Renal pelvis (tissue), 4 donors: Measurements from ENCODE around the gene KCNN3. TPM values are rescaled to one million over a fixed set of nuclear protein-coding genes. Genes with fewer than 3 reads are reported as not detected.

Experiments used
- DNase-seq: peaks from one replicate; pipeline ENCODE4 v3.0.0-alpha.2; 2013
- polyA plus RNA-seq, 3 donors: library from polyadenylated mRNA; unstranded; fragments of 120-200 nt; gene quantifications; one replicate each; pipeline ENCODE4 v1.2.1, GENCODE V29; 2013; ENCODE audit not compliant: insufficient read length in 3 of 3

KCNN3 gene
- polyA plus RNA-seq, 3 donors = 2.2 to 2.6 (median 2.3) TPM

DNA sequence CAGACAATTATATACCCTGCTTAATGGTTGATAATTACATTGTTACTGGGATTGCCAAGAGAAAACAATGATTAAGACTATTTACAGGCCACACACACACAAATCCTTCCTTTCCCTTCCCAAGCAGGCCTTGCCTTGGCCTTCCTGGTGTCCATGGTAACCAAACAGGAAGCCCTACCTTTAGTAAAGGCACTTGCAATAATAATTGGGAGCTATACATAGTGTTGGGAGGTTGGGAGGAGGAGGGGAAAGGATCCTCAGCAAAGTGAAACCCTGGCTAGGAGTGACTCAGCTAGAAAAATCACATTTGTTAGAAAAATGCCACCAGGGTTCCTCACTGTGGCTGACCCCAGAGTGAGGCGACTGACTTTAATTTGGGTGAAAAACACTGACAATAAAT lies 139.8 kb downstream of the KCNN3 start:
- DNase-seq = no peak

DNA sequence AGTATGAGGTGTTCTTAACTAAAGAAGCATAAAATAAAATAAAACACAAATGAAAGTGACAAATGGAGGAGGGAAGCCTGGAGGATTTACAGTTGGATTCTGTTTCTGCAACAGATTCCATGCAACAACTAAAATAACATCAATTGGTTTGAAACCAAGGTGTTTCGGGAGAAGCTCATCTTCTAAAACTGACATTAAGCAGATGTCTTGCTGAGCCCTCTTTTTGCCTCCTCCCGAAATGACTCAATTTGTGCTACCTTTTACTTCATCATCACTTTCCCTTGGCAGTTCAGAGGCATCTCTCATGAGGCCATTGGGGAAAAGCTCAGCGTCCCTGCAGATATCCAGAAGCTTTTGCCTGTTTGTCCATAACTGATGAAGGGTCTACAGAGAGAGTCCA lies 140.5 kb downstream of the KCNN3 start:
- no peak for DNase-seq

DNA sequence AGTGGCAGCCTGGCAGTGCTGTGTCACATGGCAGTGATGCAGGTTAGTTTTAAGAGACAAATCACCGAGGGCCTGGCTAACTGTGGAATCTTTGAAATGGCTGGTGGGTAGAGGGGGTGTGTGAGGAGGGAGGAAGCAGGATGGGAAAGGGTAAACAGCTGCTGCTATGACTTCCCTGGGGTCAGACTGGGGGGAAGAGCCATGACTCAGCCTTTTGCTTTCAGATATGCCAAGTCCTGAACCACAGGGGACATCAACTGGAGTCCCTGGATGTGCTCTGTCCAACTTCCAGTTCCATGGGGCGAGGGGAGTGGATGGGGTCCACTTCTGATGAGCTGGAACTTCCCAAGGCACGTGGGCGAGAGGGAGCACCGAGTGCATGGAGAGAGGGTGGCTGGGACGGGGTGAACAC lies 141.0 kb downstream of the KCNN3 start:
- DNase-seq = no peak

DNA sequence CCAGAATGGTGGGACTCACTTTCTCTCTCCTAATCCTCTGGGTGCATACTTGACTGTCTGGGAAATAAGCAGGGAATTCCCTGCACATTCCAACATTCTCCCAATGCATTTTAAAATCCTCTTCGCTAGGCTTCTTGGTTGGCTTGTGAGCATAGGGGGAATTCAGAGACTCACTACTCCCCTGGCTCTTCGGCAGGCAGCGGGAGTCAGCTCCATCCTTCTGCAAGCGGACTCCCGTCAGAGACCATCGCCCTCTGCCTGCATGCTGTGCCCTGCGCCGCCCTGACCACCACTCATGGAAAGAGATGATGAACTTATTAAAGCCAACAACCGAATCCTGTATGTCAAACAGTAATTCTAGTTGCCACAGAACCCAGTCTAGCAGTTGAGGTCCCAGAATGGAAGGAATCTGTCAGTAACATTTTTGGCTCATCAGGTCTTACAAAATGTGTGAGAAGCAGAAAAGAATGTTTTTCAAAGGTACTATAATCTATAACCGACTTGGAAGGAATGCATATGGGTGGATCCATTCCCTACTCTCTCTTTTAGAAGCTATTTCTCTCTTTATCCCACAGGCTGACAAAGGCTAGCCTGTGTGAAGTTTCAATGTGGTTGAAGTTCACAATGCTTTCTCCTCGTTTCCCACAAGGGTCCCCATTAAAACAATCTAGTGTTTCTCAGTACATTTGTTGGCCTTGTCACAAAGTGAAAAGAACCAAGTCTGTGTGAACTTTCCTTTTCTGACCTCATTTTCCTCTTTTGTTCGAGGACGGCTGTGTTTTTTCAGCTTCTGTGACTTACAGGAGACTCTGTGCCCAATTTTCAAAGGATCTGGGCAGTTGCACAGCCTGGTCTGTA lies 143.0 kb downstream of the KCNN3 start:
- DNase-seq = no peak

DNA sequence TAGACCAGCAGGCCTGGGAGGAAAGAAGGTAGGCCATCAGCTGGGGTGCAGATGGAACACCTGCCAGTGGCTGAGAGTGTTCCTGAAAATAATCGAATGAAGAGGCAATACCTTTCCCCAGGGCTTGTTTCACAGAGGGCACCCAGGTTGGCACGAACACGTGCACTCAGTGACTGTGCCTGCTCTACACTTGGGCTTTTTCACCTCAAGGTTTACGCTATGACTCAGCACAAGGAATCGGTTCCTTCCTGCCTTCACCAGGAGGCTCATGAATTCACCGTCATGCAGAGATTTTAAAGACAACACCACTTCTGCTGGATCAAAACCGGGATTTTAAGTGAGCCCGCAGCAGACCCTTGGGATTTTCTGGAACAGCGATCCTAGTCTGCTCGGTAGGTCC lies 143.6 kb downstream of the KCNN3 start:
- DNase-seq = no peak

DNA sequence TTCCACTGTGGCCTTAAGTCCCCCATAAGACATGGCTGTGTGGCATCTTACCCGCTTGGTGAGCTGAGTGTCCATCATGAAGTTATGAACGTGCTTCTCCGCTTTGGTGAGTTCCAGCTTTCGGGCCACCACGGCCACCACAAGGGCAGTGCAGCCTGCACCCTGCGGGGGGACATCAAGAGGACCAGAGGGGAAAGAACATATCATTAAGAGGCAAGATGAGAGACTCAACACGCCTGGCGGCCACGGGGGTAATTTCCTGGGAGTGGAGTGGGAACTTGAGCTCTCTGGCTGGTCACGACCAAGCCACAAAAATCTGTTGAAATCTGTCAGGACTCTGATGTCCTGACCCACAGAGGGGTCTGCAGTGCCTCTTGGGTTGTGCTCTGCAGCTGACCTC lies 144.2 kb downstream of the KCNN3 start:
- no peak for DNase-seq

DNA sequence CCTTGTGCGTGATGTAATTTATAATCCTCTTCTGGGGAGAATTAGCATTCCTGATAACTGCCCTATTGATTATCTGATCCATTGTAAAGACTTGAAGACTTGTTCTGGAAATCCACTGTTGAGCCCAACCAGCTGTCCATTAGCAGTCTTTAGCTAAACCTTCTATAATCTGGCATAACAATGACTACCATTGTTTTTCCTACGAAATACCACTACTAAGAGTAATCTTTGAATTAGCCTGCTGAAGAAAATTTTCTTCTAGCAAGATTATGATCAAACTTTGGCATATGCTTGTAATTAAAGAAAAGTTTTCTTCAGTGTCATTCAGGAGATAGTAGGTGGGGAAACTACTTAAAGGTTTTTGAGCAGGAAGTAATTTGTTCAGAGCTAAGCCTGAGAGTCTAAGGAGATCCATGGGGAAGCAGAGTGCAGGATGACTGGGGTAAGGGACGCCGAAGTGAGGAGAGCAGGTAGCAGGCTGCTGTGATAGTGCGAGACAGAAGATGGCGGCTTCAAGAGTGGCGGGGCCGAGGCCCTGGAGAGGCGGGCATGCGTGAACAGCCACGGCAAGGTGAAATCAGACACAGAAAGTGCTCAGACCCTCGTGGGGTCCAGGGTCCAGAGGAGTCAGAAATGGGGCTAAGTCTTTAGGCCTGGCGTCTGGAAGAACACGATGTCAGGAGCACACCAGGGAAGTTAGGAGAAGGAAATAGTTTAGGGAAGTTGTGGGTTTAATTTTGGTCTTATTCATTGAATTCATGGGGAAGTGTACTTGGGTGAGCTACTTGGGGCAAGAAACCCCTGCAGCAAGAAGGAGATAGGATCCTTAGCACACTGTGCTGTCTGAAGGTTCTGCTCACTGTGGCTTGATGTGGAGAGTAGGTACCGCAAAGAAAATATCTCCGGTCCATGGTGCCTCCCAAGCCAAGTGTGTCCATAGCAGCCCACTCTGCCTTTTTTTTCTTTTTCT lies 149.5 kb downstream of the KCNN3 start:
- DNase-seq = no peak

DNA sequence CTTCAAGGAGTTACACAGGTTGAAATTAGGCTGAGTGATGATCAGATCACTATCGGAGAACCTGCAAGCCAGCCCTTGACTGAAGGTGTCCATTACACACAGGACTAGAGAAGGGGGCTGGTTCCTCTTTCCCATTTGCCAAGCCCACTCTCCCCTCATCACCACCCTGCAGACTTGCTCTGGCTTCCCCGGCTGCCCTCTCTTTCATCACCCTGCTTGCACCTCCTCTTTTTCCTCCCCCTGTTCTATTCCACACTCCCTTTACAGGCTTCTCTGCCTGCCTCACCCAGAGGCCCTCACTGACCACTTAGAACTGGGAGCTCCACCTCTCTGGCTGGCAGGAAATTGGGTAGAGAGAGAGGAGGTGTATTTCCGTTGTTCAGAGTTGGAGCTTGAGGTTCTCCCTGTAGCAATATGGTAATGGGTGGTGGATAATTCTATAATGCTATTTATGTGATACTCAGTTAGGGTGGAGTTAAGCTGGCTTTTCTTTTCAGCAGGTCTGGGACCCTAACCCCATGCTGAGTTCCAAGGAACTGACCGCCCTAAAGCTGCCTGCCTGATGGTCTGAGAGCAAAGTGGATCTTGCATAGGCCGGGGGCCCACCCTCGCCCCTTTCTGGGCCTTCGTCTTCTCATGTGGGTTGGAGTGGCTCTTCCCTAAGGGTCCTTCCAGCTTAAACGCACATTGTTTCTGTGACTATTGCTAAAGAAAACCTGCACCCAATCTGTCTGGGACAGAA lies 150.3 kb downstream of the KCNN3 start:
- DNase-seq = no peak

DNA sequence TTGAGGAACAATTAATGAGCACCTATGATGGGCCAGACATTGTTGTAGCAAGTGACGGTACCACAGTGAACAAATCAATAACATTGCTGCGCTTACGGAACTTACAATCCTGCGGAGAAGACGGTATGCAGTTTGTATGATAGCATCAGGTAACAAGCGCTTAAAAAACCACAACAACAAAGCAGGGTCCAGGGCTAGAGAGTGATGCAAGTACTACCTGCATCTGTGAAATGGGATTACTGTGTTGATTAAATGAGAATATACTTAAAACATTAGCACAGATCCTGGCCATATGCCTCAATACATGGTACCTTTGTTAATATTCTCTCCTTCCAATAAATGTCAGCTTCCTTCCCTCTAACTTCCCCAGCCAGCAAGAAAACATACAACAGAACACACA lies 151.5 kb downstream of the KCNN3 start:
- no peak for DNase-seq

DNA sequence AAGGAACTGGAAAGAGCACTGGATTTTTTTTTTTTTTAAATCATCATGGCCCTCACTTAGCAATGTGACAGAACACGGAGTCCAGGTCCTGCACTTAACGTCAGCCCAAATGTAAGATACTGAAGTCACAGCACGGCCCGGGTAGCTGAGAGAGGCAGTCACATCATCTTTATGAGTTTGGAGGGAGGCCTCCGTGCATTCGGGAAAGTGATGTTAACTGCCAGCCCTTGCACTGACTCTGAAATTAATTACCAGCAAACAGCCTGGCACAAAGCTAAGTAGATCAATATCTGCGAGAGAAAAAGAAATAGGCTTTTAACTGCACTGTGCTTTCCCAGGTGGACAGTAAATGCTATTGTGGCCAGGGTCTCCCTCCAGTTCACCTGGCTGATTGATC lies 152.6 kb downstream of the KCNN3 start:
- no peak for DNase-seq

DNA sequence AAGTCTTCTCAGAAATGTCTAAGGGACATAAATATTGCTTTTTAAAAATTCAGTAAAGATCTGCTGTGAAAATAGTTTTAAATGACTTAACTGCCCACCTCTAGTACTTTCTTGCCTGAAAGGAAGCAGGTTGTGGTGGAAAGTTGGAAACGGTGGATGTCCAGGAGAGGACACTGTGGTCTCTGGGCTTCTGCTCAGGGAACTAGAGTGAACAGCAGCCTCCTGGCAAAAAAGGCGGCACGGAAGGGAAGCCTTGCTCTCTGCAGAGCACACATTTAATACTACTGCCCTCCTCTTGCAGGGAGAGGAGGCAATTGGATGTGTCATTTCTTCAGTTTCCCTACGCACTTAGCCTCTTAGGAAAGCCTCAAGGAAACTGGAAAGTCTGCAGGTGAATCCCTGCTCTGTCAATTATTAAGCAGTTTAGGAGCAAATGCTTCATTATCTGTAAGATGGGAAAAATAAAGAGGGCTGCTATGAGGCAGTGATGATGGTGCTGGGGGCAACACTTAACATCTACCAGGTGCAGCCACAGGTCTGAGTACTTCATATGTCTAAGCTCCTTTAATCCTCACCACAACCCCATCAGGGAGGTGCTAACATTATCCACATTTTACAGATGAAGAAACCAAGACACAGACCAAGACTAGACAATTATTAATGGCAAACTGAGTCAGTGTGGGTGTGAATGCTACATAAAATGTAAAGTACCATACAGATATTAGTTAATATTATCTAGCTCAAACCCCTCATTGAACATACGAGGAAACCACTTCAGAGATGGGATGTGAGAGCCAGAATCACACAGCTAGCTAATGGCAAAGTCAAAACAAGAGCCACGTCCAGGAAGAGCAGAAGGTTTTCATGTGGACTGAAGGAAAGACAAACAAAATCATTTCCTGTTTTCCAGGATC lies 153.2 kb downstream of the KCNN3 start:
- no peak for DNase-seq

DNA sequence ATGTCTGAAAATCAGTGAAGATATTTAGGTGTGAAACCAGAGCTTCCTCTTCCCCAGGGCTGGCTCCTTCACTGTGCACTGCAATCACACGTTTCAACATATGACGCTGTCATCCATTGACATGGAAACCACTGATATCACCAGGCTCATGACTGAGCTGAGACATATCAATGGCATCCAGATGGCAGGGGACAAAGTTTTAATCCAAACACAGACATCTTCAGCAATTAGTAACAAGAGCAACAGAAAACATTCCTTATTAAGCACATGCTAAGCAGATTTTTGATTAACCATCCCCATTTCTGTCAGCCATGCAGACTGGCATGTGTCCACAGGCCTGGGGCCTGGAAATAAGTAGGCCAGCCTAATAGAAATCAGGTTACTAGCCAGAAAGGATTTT lies 154.1 kb downstream of the KCNN3 start:
- DNase-seq = no peak

DNA sequence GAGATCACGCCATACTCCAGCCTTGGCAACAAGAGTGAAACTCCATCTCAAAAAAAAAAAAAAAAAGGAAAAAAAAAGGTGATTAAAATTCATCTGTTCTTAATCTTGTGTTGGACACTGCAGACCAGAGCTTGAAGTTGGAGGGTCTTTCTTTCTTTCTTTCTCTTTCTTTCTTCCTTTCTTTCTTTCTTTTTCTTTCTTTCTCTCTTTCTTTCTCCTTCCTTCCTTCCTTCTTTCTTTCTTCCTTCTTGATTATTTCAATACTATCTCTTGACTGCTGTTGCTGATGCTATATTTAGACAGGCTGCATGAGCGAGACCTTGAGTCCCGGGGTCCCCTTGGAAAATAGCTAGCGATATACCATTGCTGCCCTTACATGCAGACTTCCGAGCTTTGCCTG lies 154.7 kb downstream of the KCNN3 start:
- no peak for DNase-seq

DNA sequence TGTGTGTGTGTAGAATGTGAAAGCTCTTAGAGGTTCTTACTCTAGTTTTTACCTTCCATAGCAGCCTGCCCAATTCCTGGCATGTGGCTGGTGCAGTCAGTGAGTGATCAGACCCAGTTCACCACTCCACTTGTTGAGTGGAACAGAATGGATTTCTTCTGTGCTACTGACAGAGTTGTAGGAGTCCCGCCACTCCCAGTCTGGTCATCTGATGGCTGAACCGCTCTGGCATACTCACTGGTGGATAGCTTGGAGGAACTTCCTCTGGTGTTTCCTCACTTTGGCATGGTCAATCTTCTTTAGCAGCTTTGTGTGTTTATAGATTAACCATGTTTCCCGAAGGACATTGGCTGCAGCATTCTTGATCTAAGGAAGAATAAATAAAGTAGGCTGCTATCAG lies 155.4 kb downstream of the KCNN3 start:
- DNase-seq = no peak

DNA sequence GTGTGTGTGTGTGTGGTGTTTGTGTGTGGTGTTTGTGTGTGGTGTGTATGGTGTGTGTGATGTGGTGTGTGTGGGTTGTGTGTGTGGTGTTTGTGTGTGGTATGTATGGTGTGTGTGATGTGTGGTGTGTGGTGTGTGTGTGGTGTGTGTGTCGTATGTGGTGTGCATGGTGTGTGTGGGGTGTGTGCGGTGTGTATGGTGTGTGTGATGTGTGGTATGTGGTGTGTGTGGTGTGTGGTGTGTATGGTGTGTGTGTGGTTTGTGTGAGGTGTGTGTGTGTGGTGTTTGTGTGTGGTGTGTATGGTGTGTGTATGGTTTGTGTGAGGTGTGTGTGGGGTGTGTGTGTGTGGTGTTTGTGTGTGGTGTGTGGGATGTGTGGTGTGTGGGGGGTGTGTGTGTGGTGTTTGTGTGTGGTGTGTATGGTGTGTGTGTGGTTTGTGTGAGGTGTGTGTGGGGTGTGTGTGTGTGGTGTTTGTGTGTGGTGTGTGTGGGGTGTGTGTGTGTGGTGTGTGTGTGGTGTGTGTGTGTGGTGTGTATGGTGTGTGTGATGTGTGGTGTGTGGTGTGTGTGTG lies 155.9 kb downstream of the KCNN3 start:
- no peak for DNase-seq

DNA sequence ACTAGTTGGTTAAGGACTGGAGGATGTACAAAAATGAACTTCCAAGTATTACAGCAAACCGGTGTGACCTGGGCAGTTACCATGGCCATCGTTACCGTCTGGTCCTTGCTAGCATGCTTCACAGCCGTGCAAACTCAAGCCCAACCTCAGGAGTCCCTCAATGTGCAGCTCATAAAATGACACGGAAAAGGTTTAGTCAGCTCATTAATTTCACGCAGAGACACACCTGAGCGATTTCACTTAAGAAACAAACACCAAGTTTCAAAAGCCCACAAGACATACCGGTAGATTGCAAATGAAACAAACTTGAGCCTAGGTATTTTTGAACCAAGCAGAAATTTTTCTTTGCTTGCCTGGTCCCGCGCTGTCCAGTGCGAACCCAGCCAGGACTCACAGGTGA lies 157.1 kb downstream of the KCNN3 start:
- DNase-seq = no peak

DNA sequence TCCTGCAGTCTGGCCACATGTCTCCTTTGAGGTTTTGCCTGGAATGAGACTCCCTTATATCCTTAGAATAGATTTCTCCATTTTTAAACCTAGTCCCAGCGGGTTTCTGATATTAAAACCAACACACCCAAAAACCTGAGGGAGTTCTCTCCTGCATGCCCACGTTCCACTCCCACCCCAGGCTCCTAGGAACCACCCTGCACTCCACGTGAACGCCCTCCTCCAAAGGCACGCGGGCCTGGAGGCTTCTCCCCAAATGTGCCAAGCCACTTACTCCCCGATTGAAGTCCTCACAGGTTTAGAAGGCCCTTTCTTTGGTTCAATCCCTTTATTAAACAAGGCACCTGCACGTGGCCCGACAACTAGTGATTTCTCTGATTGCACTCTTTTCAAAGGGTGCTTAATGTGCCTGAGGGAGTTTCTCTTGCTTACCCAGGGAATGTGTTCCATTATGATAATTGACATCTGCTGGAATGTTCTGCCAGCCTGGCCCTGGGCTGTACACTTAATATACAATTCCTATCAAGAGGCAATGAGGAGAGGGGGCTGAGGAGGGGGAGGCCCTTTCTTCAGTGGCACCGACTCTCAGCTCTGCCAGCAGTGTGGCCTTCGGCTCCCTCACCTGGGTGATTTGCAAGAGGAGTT lies 157.8 kb downstream of the KCNN3 start:
- DNase-seq = no peak

DNA sequence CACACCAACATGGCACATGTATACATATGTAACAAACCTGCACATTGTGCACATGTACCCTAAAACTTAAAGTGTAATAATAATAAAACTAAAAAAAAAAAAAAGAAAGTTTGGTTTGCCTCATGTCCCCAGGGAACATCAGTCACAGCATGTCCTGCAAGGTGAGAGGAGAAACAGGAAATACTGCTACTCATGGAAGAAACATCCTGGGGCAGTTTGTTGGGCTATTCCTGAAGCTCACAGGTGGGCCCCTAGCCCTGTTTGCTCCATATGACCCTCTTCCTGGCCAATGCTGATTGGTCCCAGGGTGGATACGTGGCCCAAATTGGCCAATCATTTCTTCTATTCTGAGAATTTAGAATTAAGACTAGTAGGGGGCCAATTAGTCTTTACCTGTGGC lies 158.7 kb downstream of the KCNN3 start:
- DNase-seq = no peak

DNA sequence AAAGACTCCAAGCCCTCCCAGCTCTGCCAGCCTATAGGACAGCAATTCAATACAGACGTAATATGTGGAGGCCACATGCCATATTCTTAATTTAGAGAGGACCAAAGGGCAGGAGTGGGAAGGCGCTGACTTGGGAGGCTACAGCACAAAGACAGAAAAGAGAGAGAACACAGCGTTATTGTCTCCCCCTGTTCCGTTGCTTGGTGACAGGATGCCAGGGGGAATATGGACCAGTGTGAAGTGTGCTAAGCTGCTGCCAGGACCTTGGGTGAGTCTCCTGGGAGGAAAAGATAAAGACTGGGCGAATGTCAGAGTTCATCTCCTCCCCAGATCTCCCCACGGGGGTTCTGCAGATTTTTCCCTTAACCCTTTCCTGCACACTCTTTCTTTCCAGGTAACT lies 160.0 kb downstream of the KCNN3 start:
- DNase-seq = no peak

DNA sequence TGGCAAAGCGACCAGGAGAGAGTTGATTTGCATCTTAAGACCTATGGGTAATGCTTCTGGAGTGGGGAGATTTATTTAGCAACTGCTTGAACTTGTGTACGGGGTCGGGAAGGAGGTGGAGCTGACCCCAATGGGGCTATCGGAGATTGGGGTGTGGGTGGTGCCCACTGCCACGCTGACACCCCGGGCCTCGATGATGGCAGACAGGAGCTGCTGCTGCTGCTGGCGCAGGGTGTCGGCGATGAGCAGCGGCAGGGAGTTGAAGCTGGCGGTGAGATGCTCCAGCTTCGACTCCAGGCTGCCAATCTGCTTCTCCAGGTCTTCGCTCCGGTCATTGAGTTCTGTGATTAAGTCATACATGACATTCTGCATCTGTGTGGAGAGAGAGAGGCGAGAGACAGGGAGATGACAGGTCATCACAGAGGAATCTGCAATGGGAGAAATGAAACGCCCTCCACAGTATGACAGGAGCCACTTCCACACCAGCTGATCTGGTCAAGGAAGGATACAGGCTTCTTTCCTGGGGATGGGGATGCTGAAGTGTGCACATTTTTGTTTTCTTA lies 162.1 kb downstream of the KCNN3 start:
- no peak for DNase-seq
